NCI-H446 treated with DMSO at 0.1 percent for 48 hours (cell line): ENCODE results near the gene RAB1A.
"Not testable (repeated sequence)": the region's sequence is repeated elsewhere in the genome, so short reads cannot be mapped to it uniquely, and the experiment has no call there.

Experiments used
- DNase-seq: peaks from one replicate; lab custom pipeline; 2025; lab: John Stamatoyannopoulos, UW

The RAB1A gene

GRCh38 chr2:65129826-65130663, at the start of gene RAB1A:
Gene RAB1A, minus strand, starts transcription at chr2:65130106. Its CDS starts 191 bp downstream, at chr2:65129915.
- peak; percentile 97 for DNase-seq

GRCh38 chr2:65177751-65178442, 48.0 kb upstream of the RAB1A start:
- no peak for DNase-seq

GRCh38 chr2:65175894-65176530, 46.1 kb upstream of the RAB1A start:
- DNase-seq, result no peak

GRCh38 chr2:65174031-65174430, 44.1 kb upstream of the RAB1A start:
- not testable (repeated sequence) for DNase-seq

- no peak for DNase-seq
These were observed 43.3 kb upstream of the RAB1A start for GRCh38 chr2:65172994-65173790.

- not testable (repeated sequence) for DNase-seq
These were observed 40.9 kb upstream of the RAB1A start for GRCh38 chr2:65170611-65171477.

GRCh38 chr2:65169760-65170136, 39.8 kb upstream of the RAB1A start:
- DNase-seq, result no peak

- no peak for DNase-seq
These were observed 35.7 kb upstream of the RAB1A start for GRCh38 chr2:65165558-65165957.

GRCh38 chr2:65164426-65164891, 34.6 kb upstream of the RAB1A start:
- no peak for DNase-seq

- DNase-seq, result no peak
These were observed 31.7 kb upstream of the RAB1A start for GRCh38 chr2:65161551-65162100.

GRCh38 chr2:65159906-65160305, 30.0 kb upstream of the RAB1A start:
- DNase-seq, result no peak

- no peak for DNase-seq
These were observed 29.4 kb upstream of the RAB1A start for GRCh38 chr2:65159261-65159660.

GRCh38 chr2:65158557-65158956, 28.7 kb upstream of the RAB1A start:
- DNase-seq, result no peak

GRCh38 chr2:65157856-65158255, 27.9 kb upstream of the RAB1A start:
- DNase-seq, result not testable (repeated sequence)

- DNase-seq, result no peak
These were observed 26.1 kb upstream of the RAB1A start for GRCh38 chr2:65156041-65156440.

GRCh38 chr2:65153515-65153914, 23.6 kb upstream of the RAB1A start:
- DNase-seq, result no peak

- peak; percentile 27 for DNase-seq
These were observed 16.2 kb upstream of the RAB1A start for GRCh38 chr2:65146078-65146477.

GRCh38 chr2:65144571-65144970, 14.7 kb upstream of the RAB1A start:
- DNase-seq, result no peak

- no peak for DNase-seq
These were observed 12.6 kb upstream of the RAB1A start for GRCh38 chr2:65142515-65142914.

GRCh38 chr2:65137197-65137775, 7.4 kb upstream of the RAB1A start:
- no peak for DNase-seq
